ENCODE measurements around the gene CACNA1I. TPM values are rescaled to one million over a fixed set of nuclear protein-coding genes. Genes with fewer than 3 reads are reported as not detected.

Gene CACNA1I
- total and polyA plus RNA-seq, 10 donors, result 0.24 to 4.1 (median 1.1) TPM

- WGBS, 5 donors, result 77 to 90% (median 88%) methylated on average over 5 of the region's 5 CpGs
- no peaks in the 10 kb centered on the region for H3K4me1 ChIP-seq
- intact Hi-C loops (cut with DNase I; ENCODE audit: low total_unique reads), result no loop called here
- H3K36me3 ChIP-seq, result no peaks in the 10 kb centered on the region
- TF ChIP-seq POLR2AphosphoS5 (IDR thresholded peaks at IDR 0.05), result no peak
- no peak overlapping the region for H3K27ac ChIP-seq
- peaks cover 0 to 10% (median 0%) of the 10 kb centered on the region in 8 donors for H3K9me3 ChIP-seq
- no peak for DNase-seq
- no peak overlapping the region for H3K4me3 ChIP-seq
- peaks cover 0 to 24% (median 0%) of the 10 kb centered on the region in 7 donors for H3K27me3 ChIP-seq (replicated peaks in 1 of 7)
Measured at GRCh38 chr22:39734866-39735265, 164.3 kb downstream of the CACNA1I start.

- TF ChIP-seq POLR2A (IDR thresholded peaks at IDR 0.05) (no peak), POLR2AphosphoS5 (IDR thresholded peaks at IDR 0.05) (no peak)
- WGBS, 5 donors, result 84 to 87% (median 85%) methylated on average over 10 of the region's 10 CpGs
- intact Hi-C loops (cut with DNase I; ENCODE audit: low total_unique reads), result no loop called here
- H3K9me3 ChIP-seq, result peaks cover 0 to 16% (median 0%) of the 10 kb centered on the region in 8 donors
- no peaks in the 10 kb centered on the region for H3K4me1 ChIP-seq
- no peak for DNase-seq
- H3K4me3 ChIP-seq, result no peak overlapping the region
- no peaks in the 10 kb centered on the region for H3K36me3 ChIP-seq
- no peak overlapping the region for H3K27ac ChIP-seq
- H3K27me3 ChIP-seq (replicated peaks in 1 of 7), result peaks cover 0 to 24% (median 0%) of the 10 kb centered on the region in 7 donors
Measured at GRCh38 chr22:39735776-39736175, 165.2 kb downstream of the CACNA1I start.

- DNase-seq, result no peak
- Histone ChIP-seq H3K27me3 (replicated peaks in 1 of 7) (peaks cover 0 to 14% (median 0%) of the 10 kb centered on the region in 7 donors), H3K4me3 (no peak overlapping the region), H3K4me1 (no peaks in the 10 kb centered on the region), H3K36me3 (no peaks in the 10 kb centered on the region), H3K27ac (no peak overlapping the region), H3K9me3 (peaks cover 0 to 16% (median 0%) of the 10 kb centered on the region in 8 donors)
- WGBS, 5 donors, result 68 to 91% (median 80%) methylated on average over 1 of the region's 1 CpG
- TF ChIP-seq CTCF (IDR thresholded peaks at IDR 0.05 in 8 of 11, conservative IDR thresholded peaks at IDR 0.05 in 3 of 11) (no peak), POLR2A (IDR thresholded peaks at IDR 0.05) (no peak), POLR2AphosphoS5 (IDR thresholded peaks at IDR 0.05) (no peak)
- intact Hi-C loops (cut with DNase I; ENCODE audit: low total_unique reads), result no loop called here
Measured at GRCh38 chr22:39738746-39739145, 168.2 kb downstream of the CACNA1I start.

Other genes with a start within 250 kb of the CACNA1I start
- gene SYNGR1, start 220.8 kb upstream of the CACNA1I start, total RNA-seq, result 10 to 100 TPM in 4 of 7 donors, 1 to 10 TPM in 3; 8.0 to 32.3 (median 16.1) TPM
- 10 to 100 TPM in 2 of 3 donors, 1 to 10 TPM in 1; 9.5 to 35.1 (median 10.5) TPM for gene SYNGR1, start 220.8 kb upstream of the CACNA1I start, polyA plus RNA-seq
- gene TAB1, start 171.0 kb upstream of the CACNA1I start, total RNA-seq, result 10 to 100 TPM; 19.3 to 34.8 (median 25.0) TPM
- 10 to 100 TPM; 12.4 to 20.2 (median 12.6) TPM for gene TAB1, start 171.0 kb upstream of the CACNA1I start, polyA plus RNA-seq
- 10 to 100 TPM in 4 of 7 donors, 1 to 10 TPM in 3; 8.1 to 14.4 (median 10.6) TPM for gene MGAT3, start 113.7 kb upstream of the CACNA1I start, total RNA-seq
- gene MGAT3, start 113.7 kb upstream of the CACNA1I start, polyA plus RNA-seq, result 1 to 10 TPM; 1.3 to 4.2 (median 1.5) TPM
- gene MIEF1, start 68.5 kb upstream of the CACNA1I start, total RNA-seq, result 10 to 100 TPM; 24.4 to 31.4 (median 27.5) TPM
- gene MIEF1, start 68.5 kb upstream of the CACNA1I start, polyA plus RNA-seq, result 10 to 100 TPM in 1 of 3 donors, 1 to 10 TPM in 2; 5.8 to 11.2 (median 6.7) TPM
- 100 to 1,000 TPM; 190 to 286 (median 256) TPM for gene ATF4, start 50.2 kb upstream of the CACNA1I start, total RNA-seq
- 100 to 1,000 TPM; 341 to 414 (median 357) TPM for gene ATF4, start 50.2 kb upstream of the CACNA1I start, polyA plus RNA-seq
- 100 to 1,000 TPM in 2 of 7 donors, 10 to 100 TPM in 5; 55.8 to 147 (median 57.3) TPM for gene RPS19BP1, start 38.0 kb upstream of the CACNA1I start, total RNA-seq
- gene RPS19BP1, start 38.0 kb upstream of the CACNA1I start, polyA plus RNA-seq, result 100 to 1,000 TPM; 154 to 210 (median 181) TPM

Data from spleen (tissue), 11 donors.